GM21390 (cell line): ENCODE results near the gene CTU1.
"Not testable (repeated sequence)": the region's sequence is repeated elsewhere in the genome, so short reads cannot be mapped to it uniquely, and the experiment has no call there.

Experiments
- ATAC-seq: cut with Tn5 transposase; IDR thresholded peaks from one replicate; pipeline ENCODE4 v1.9.1; 2021; ENCODE audit not compliant: unreplicated experiment

CTU1 gene

GRCh38 chr19:51108066-51108804 lies at the start of gene CTU1:
CTU1 (minus strand) TSS chr19:51108409; CDS start chr19:51104569, 3,840 bp downstream.
- peak; percentile 88 for ATAC-seq

GRCh38 chr19:51157265-51157664 lies 49.1 kb upstream of the CTU1 start:
- no peak for ATAC-seq

GRCh38 chr19:51156710-51157109 lies 48.5 kb upstream of the CTU1 start:
- ATAC-seq, result no peak

GRCh38 chr19:51150627-51151026 lies 42.4 kb upstream of the CTU1 start:
- no peak for ATAC-seq

- ATAC-seq, result no peak
These were observed 40.4 kb upstream of the CTU1 start for GRCh38 chr19:51148580-51148979.

GRCh38 chr19:51147663-51148062 lies 39.5 kb upstream of the CTU1 start:
- no peak for ATAC-seq

GRCh38 chr19:51146751-51147150 lies 38.5 kb upstream of the CTU1 start:
- ATAC-seq, result no peak

- ATAC-seq, result no peak
These were observed 37.8 kb upstream of the CTU1 start for GRCh38 chr19:51145916-51146493.

- no peak for ATAC-seq
These were observed 36.4 kb upstream of the CTU1 start for GRCh38 chr19:51144482-51145045.

- no peak for ATAC-seq
These were observed 35.3 kb upstream of the CTU1 start for GRCh38 chr19:51143486-51143885.

GRCh38 chr19:51142809-51143475 lies 34.7 kb upstream of the CTU1 start:
- ATAC-seq, result not testable (repeated sequence)

GRCh38 chr19:51142119-51142518 lies 33.9 kb upstream of the CTU1 start, which contains the start of gene SIGLEC7:
SIGLEC7 (plus strand) TSS chr19:51142301; CDS start chr19:51142370, 69 bp downstream.
- no peak for ATAC-seq

GRCh38 chr19:51141181-51141580 lies 33.0 kb upstream of the CTU1 start:
- no peak for ATAC-seq

- no peak for ATAC-seq
These were observed 32.2 kb upstream of the CTU1 start for GRCh38 chr19:51140441-51140840.

GRCh38 chr19:51139299-51140014 lies 31.2 kb upstream of the CTU1 start:
- ATAC-seq, result no peak

GRCh38 chr19:51138549-51138979 lies 30.4 kb upstream of the CTU1 start:
- ATAC-seq, result no peak

- ATAC-seq, result no peak
These were observed 29.7 kb upstream of the CTU1 start for GRCh38 chr19:51137792-51138425.

GRCh38 chr19:51136851-51137551 lies 28.8 kb upstream of the CTU1 start:
- ATAC-seq, result no peak

- no peak for ATAC-seq
These were observed 28.0 kb upstream of the CTU1 start for GRCh38 chr19:51135986-51136762.
